ENCODE results near the gene TMEM184B.

Gene TMEM184B

GRCh38 chr22:38226853-38227649 is 45.8 kb downstream of the TMEM184B start:
- no peak for DNase-seq (ENCODE audit: low spot score)

- DNase-seq (ENCODE audit: low spot score), result peak; percentile 24
These were observed 49.4 kb downstream of the TMEM184B start for GRCh38 chr22:38223289-38223960.

- DNase-seq (ENCODE audit: low spot score), result no peak
These were observed 50.1 kb downstream of the TMEM184B start for GRCh38 chr22:38222797-38223119.

- DNase-seq (ENCODE audit: low spot score), result peak; percentile 23
These were observed 50.7 kb downstream of the TMEM184B start for GRCh38 chr22:38221908-38222796.

- no peak for DNase-seq (ENCODE audit: low spot score)
These were observed 51.4 kb downstream of the TMEM184B start for GRCh38 chr22:38221407-38221806.

- DNase-seq (ENCODE audit: low spot score), result no peak
These were observed 52.0 kb downstream of the TMEM184B start for GRCh38 chr22:38220653-38221386.

GRCh38 chr22:38220163-38220562 is 52.6 kb downstream of the TMEM184B start:
- DNase-seq (ENCODE audit: low spot score), result no peak

- no peak for DNase-seq (ENCODE audit: low spot score)
These were observed 53.2 kb downstream of the TMEM184B start for GRCh38 chr22:38219632-38220031.

GRCh38 chr22:38218661-38219622 is 53.9 kb downstream of the TMEM184B start:
- DNase-seq (ENCODE audit: low spot score), result no peak

- DNase-seq (ENCODE audit: low spot score), result no peak
These were observed 57.4 kb downstream of the TMEM184B start for GRCh38 chr22:38215156-38216038.

- DNase-seq (ENCODE audit: low spot score), result peak; percentile 60
These were observed 58.3 kb downstream of the TMEM184B start for GRCh38 chr22:38214302-38215056.

- DNase-seq (ENCODE audit: low spot score), result no peak
These were observed 58.9 kb downstream of the TMEM184B start for GRCh38 chr22:38213990-38214301.

GRCh38 chr22:38213319-38213989 is 59.4 kb downstream of the TMEM184B start:
- DNase-seq (ENCODE audit: low spot score), result no peak

- no peak for DNase-seq (ENCODE audit: low spot score)
These were observed 60.4 kb downstream of the TMEM184B start for GRCh38 chr22:38212442-38212841.

GRCh38 chr22:38211556-38211955 is 61.3 kb downstream of the TMEM184B start:
- no peak for DNase-seq (ENCODE audit: low spot score)

- no peak for DNase-seq (ENCODE audit: low spot score)
These were observed 64.2 kb downstream of the TMEM184B start for GRCh38 chr22:38208551-38208968.

- no peak for DNase-seq (ENCODE audit: low spot score)
These were observed 64.8 kb downstream of the TMEM184B start for GRCh38 chr22:38207898-38208432.

Measured in NAMALWA (cell line).